MM.1S (cell line): ENCODE data around the gene EDC4.

Source experiments
- DNase-seq: peaks from one replicate; pipeline ENCODE4 v3.0.0-alpha.2; 2015
- H2AFZ ChIP-seq: fragments of 300-600 bp; sonication (generic); 2 replicates; pipeline ENCODE4 v1.6.0; 2016; ENCODE audit warnings: antibody characterized with exemption, low read length
- H3F3A ChIP-seq: fragments of 300-600 bp; sonication (generic); 2 replicates; pipeline ENCODE4 v1.6.1; 2016; ENCODE audit warnings: mild to moderate bottlenecking, antibody characterized with exemption, low read length, moderate library complexity, mixed read lengths; ENCODE audit not compliant: insufficient read depth
- H3K27ac ChIP-seq: fragments of 300-600 bp; sonication (generic); 2 replicates; pipeline ENCODE4 v1.5.1; 2016; ENCODE audit warnings: mild to moderate bottlenecking, low read length
- H3K27me3 ChIP-seq: fragments of 300-600 bp; sonication (generic); replicated peaks from 2 replicates; pipeline ENCODE4 v1.6.0; 2016; ENCODE audit warnings: low read length; ENCODE audit not compliant: insufficient read depth
- H3K36me3 ChIP-seq: fragments of 300-600 bp; sonication (generic); replicated peaks from 2 replicates; pipeline ENCODE4 v1.6.1; 2016; ENCODE audit warnings: mild to moderate bottlenecking, low read length, mixed read lengths; ENCODE audit not compliant: insufficient read depth
- H3K4me1 ChIP-seq: fragments of 300-600 bp; sonication (generic); 2 replicates; pipeline ENCODE4 v1.6.1; 2016; ENCODE audit warnings: low read length, mixed read lengths
- H3K4me2 ChIP-seq: fragments of 300-600 bp; sonication (generic); 2 replicates; pipeline ENCODE4 v1.6.0; 2016; ENCODE audit warnings: low read depth, low read length
- H3K4me3 ChIP-seq: fragments of 300-600 bp; sonication (generic); 2 replicates; pipeline ENCODE4 v1.5.1; 2016; ENCODE audit warnings: low read length, mixed read lengths
- H3K79me2 ChIP-seq: fragments of 300-600 bp; sonication (generic); 2 replicates; pipeline ENCODE4 v1.6.1; 2016; ENCODE audit warnings: mixed run types, low read length, mixed read lengths
- H3K9ac ChIP-seq: fragments of 300-600 bp; sonication (generic); 2 replicates; pipeline ENCODE4 v1.6.1; 2016; ENCODE audit warnings: low read length, mixed read lengths
- H3K9me2 ChIP-seq: fragments of 300-600 bp; sonication (generic); replicated peaks from 2 replicates; pipeline ENCODE4 v1.6.1; 2016; ENCODE audit warnings: mild to moderate bottlenecking, low read length, mixed read lengths; ENCODE audit not compliant: insufficient read depth
- H3K9me3 ChIP-seq: fragments of 300-600 bp; sonication (generic); replicated peaks from 2 replicates; pipeline ENCODE4 v1.6.1; 2016; ENCODE audit warnings: mild to moderate bottlenecking, low read length, mixed read lengths; ENCODE audit not compliant: insufficient read depth
- H4K20me1 ChIP-seq: fragments of 300-600 bp; sonication (generic); 2 replicates; pipeline ENCODE4 v1.6.1; 2016; ENCODE audit warnings: mild to moderate bottlenecking, low read length, moderate library complexity, mixed read lengths; ENCODE audit not compliant: insufficient read depth
- CTCF ChIP-seq: fragments of 300-600 bp; sonication (generic); IDR thresholded peaks from 2 replicates; pipeline ENCODE4 v1.5.1; 2016; ENCODE audit warnings: antibody characterized with exemption, low read length, mixed read lengths
- EZH2 ChIP-seq: fragments of 300-600 bp; sonication (generic); optimal IDR thresholded peaks from 2 replicates; pipeline ENCODE3; 2017; ENCODE audit warnings: low read depth, mild to moderate bottlenecking, antibody characterized with exemption, low read length, mixed read lengths
- EZH2phosphoT487 ChIP-seq: fragments of 300-600 bp; sonication (generic); IDR thresholded peaks from 2 replicates; pipeline ENCODE4 v1.6.1; 2018; ENCODE audit warnings: antibody characterized with exemption, low read length

Gene EDC4

GRCh38 chr16:67928561-67929364, 55.9 kb downstream of the EDC4 start:
- H3K27me3 ChIP-seq = no peaks in the 10 kb centered on the region
- H4K20me1 ChIP-seq = no peaks in the 10 kb centered on the region
- H3K9ac ChIP-seq = no peak overlapping the region
- H2AFZ ChIP-seq = no peak overlapping the region
- H3K9me3 ChIP-seq = no peaks in the 10 kb centered on the region
- H3K4me2 ChIP-seq = no peak overlapping the region
- no peaks in the 10 kb centered on the region for H3K4me1 ChIP-seq
- H3K9me2 ChIP-seq = no peaks in the 10 kb centered on the region
- no peaks in the 10 kb centered on the region for H3K36me3 ChIP-seq
- TF ChIP-seq EZH2 (no peak), CTCF (peak; percentile 94), EZH2phosphoT487 (no peak)
- H3K79me2 ChIP-seq = no peaks in the 10 kb centered on the region
- no peak overlapping the region for H3K4me3 ChIP-seq
- peak; percentile 73 for DNase-seq
- H3K27ac ChIP-seq = no peak overlapping the region
- no peaks in the 10 kb centered on the region for H3F3A ChIP-seq

- TF ChIP-seq CTCF (no peak), EZH2phosphoT487 (no peak), EZH2 (no peak)
- no peak for DNase-seq
Observed at GRCh38 chr16:67930191-67930590, 57.3 kb downstream of the EDC4 start.

GRCh38 chr16:67930678-67931211, 57.9 kb downstream of the EDC4 start:
- Histone ChIP-seq H3K4me1 (peaks cover 7% of the 10 kb centered on the region), H3K27me3 (no peaks in the 10 kb centered on the region), H3K36me3 (no peaks in the 10 kb centered on the region), H2AFZ (no peak overlapping the region), H3F3A (no peaks in the 10 kb centered on the region), H4K20me1 (no peaks in the 10 kb centered on the region), H3K27ac (no peak overlapping the region), H3K9ac (no peak overlapping the region), H3K9me3 (no peaks in the 10 kb centered on the region), H3K9me2 (no peaks in the 10 kb centered on the region), H3K79me2 (peaks cover 16% of the 10 kb centered on the region), H3K4me3 (no peak overlapping the region), H3K4me2 (no peak overlapping the region)
- TF ChIP-seq EZH2 = no peak
- no peak for TF ChIP-seq CTCF
- TF ChIP-seq EZH2phosphoT487 = no peak
- DNase-seq = no peak

More at GRCh38 chr16:67930191-67930590, 57.3 kb downstream of the EDC4 start:
- H3K9me2 ChIP-seq = no peaks in the 10 kb centered on the region
- H3K4me2 ChIP-seq = no peak overlapping the region
- H4K20me1 ChIP-seq = no peaks in the 10 kb centered on the region
- H3K36me3 ChIP-seq = no peaks in the 10 kb centered on the region
- no peak overlapping the region for H3K9ac ChIP-seq
- no peaks in the 10 kb centered on the region for H3K9me3 ChIP-seq
- H3K4me3 ChIP-seq = no peak overlapping the region
- peaks cover 12% of the 10 kb centered on the region for H3K79me2 ChIP-seq
- peaks cover 6% of the 10 kb centered on the region for H3K4me1 ChIP-seq
- H2AFZ ChIP-seq = no peak overlapping the region
- no peaks in the 10 kb centered on the region for H3K27me3 ChIP-seq
- no peak overlapping the region for H3K27ac ChIP-seq
- no peaks in the 10 kb centered on the region for H3F3A ChIP-seq
